GM23248 (cell line): ENCODE results near the gene DVL3. TPM values are rescaled to one million over a fixed set of nuclear protein-coding genes. Genes with fewer than 3 reads are reported as not detected.

Experiments
- DNase-seq: peaks from one replicate; pipeline ENCODE4 v3.0.0-alpha.2; 2015
- H2AFZ ChIP-seq: fragments of 200-600 bp; sonication (generic); 2 replicates; pipeline ENCODE4 v1.6.1; 2016; ENCODE audit warnings: antibody characterized with exemption
- H3F3A ChIP-seq: fragments of 200-600 bp; sonication (generic); 2 replicates; pipeline ENCODE4 v1.6.1; 2016; ENCODE audit warnings: mild to moderate bottlenecking, antibody characterized with exemption, mixed run types; ENCODE audit not compliant: insufficient read depth
- H3K27ac ChIP-seq: fragments of 200-600 bp; sonication (generic); 2 replicates; pipeline ENCODE4 v1.5.1; 2016; ENCODE audit warnings: mild to moderate bottlenecking
- H3K27me3 ChIP-seq: fragments of 200-600 bp; sonication (generic); replicated peaks from 2 replicates; pipeline ENCODE4 v1.6.1; 2016; ENCODE audit warnings: mild to moderate bottlenecking; ENCODE audit not compliant: insufficient read depth
- H3K36me3 ChIP-seq: fragments of 200-600 bp; sonication (generic); 2 replicates; pipeline ENCODE4 v1.6.1; 2016; ENCODE audit warnings: low read depth, mild to moderate bottlenecking
- H3K4me1 ChIP-seq: fragments of 200-600 bp; sonication (generic); 2 replicates; pipeline ENCODE4 v1.6.1; 2016; ENCODE audit warnings: mild to moderate bottlenecking; ENCODE audit not compliant: insufficient read depth
- H3K4me2 ChIP-seq: fragments of 200-600 bp; sonication (generic); one replicate; pipeline ENCODE4 v1.6.1; 2016; ENCODE audit warnings: mild to moderate bottlenecking; ENCODE audit not compliant: unreplicated experiment
- H3K4me3 ChIP-seq: fragments of 200-600 bp; sonication (generic); 2 replicates; pipeline ENCODE4 v1.5.1; 2016; ENCODE audit warnings: mild to moderate bottlenecking
- H3K79me2 ChIP-seq: fragments of 200-600 bp; sonication (generic); 2 replicates; pipeline ENCODE4 v1.6.1; 2016; ENCODE audit warnings: mild to moderate bottlenecking; ENCODE audit not compliant: insufficient read depth
- H3K9ac ChIP-seq: fragments of 200-600 bp; sonication (generic); 2 replicates; pipeline ENCODE4 v1.6.1; 2016; ENCODE audit warnings: mild to moderate bottlenecking
- H3K9me2 ChIP-seq: fragments of 200-600 bp; sonication (generic); 2 replicates; pipeline ENCODE4 v1.6.1; 2016; ENCODE audit warnings: mixed run types, mild to moderate bottlenecking, moderate library complexity; ENCODE audit not compliant: insufficient read depth
- H3K9me3 ChIP-seq: fragments of 200-600 bp; sonication (generic); one replicate; pipeline ENCODE4 v1.6.1; 2017; ENCODE audit warnings: low read depth
- H4K20me1 ChIP-seq: fragments of 200-600 bp; sonication (generic); 2 replicates; pipeline ENCODE4 v1.6.0; 2016; ENCODE audit not compliant: insufficient read depth
- EZH2 ChIP-seq: fragments of 200-600 bp; sonication (generic); IDR thresholded peaks from 2 replicates; pipeline ENCODE4 v1.6.1; 2018; ENCODE audit warnings: antibody characterized with exemption, mild to moderate bottlenecking; ENCODE audit not compliant: insufficient read depth, poor library complexity, severe bottlenecking
- EZH2phosphoT487 ChIP-seq: fragments of 200-600 bp; sonication (generic); IDR thresholded peaks from 2 replicates; pipeline ENCODE4 v1.6.1; 2018; ENCODE audit warnings: antibody characterized with exemption, moderate library complexity, mild to moderate bottlenecking, low read depth; ENCODE audit not compliant: insufficient read depth
- WGBS, 2 experiments: methylation state at CpG; one replicate each; pipeline ENCODE4 v1.1.6; 2015 to 2017; ENCODE audit warnings: low lambda C conversion rate in 2 of 2, low coverage in 1 of 2; ENCODE audit errors: missing lambda C conversion rate in 2 of 2; 5-methylcytosine and 5-hydroxymethylcytosine counted together
- in situ Hi-C: fragments of 300-500 bp; cut with MboI; formaldehyde crosslinking; loops from 2 replicates; pipeline ENCODE4 v1.15.0; 2020
- polyA plus RNA-seq: library from polyadenylated mRNA; unstranded; fragments of >200 nt; fragmentation: Nextera tagmentation; extraction: Ambion mirVana; gene quantifications from 2 replicates; pipeline ENCODE4 v1.2.1, GENCODE V29; 2016
- total RNA-seq: library from RNA; depleted of rRNA; stranded (reverse); fragments of >200 nt; shearing (Covaris generic); gene quantifications from 2 replicates; pipeline ENCODE4 v1.2.3, GENCODE V29; 2014

Gene DVL3
- total and polyA plus RNA-seq, 2 experiments from 2014 or later: 31.1 to 66.9 TPM

- no peak overlapping the region for H3K27ac ChIP-seq
- H3K36me3 ChIP-seq: no peaks in the 10 kb centered on the region
- no peak for DNase-seq
- WGBS, 2 experiments: 78 to 81% methylated on average over 8 of the region's 8 CpGs
- H3K4me1 ChIP-seq: no peaks in the 10 kb centered on the region
- no peaks in the 10 kb centered on the region for H3K9me3 ChIP-seq
- H3K9me2 ChIP-seq: no peaks in the 10 kb centered on the region
- H3K9ac ChIP-seq: no peak overlapping the region
- H3K4me2 ChIP-seq: no peak overlapping the region
- TF ChIP-seq EZH2: no peak
- no peak for TF ChIP-seq EZH2phosphoT487
- no peak overlapping the region for H3K4me3 ChIP-seq
- no peaks in the 10 kb centered on the region for H3F3A ChIP-seq
- no peaks in the 10 kb centered on the region for H4K20me1 ChIP-seq
- H2AFZ ChIP-seq: no peak overlapping the region
- H3K27me3 ChIP-seq: peaks cover 12% of the 10 kb centered on the region; the same call in 1 of the 2 replicates
- H3K79me2 ChIP-seq: no peaks in the 10 kb centered on the region
- in situ Hi-C loops: no loop called here
Observed at GRCh38 chr3:184203526-184203925, 48.3 kb downstream of the DVL3 start.

GRCh38 chr3:184209146-184209923 is 54.2 kb downstream of the DVL3 start:
- no peaks in the 10 kb centered on the region for H3K9me3 ChIP-seq
- no peak overlapping the region for H2AFZ ChIP-seq
- no peak overlapping the region for H3K9ac ChIP-seq
- peaks cover 15% of the 10 kb centered on the region; the same call in 1 of the 2 replicates for H3K27me3 ChIP-seq
- in situ Hi-C loops: no loop called here
- H3K36me3 ChIP-seq: no peaks in the 10 kb centered on the region
- no peaks in the 10 kb centered on the region for H3K4me1 ChIP-seq
- no peaks in the 10 kb centered on the region for H3K79me2 ChIP-seq
- 22 to 23% methylated on average over 11 of the region's 11 CpGs for WGBS, 2 experiments
- H3K27ac ChIP-seq: no peak overlapping the region
- H3K4me2 ChIP-seq: no peak overlapping the region
- no peaks in the 10 kb centered on the region for H3F3A ChIP-seq
- no peak for DNase-seq
- H4K20me1 ChIP-seq: no peaks in the 10 kb centered on the region
- TF ChIP-seq EZH2phosphoT487 (no peak), EZH2 (no peak)
- H3K9me2 ChIP-seq: no peaks in the 10 kb centered on the region
- no peak overlapping the region for H3K4me3 ChIP-seq

GRCh38 chr3:184211297-184211696 is 56.1 kb downstream of the DVL3 start:
- no peak for DNase-seq
- no peak overlapping the region for H3K9ac ChIP-seq

GRCh38 chr3:184211718-184212117 is 56.5 kb downstream of the DVL3 start:
- H3K79me2 ChIP-seq: no peaks in the 10 kb centered on the region
- no peak overlapping the region for H3K4me2 ChIP-seq
- H3K4me1 ChIP-seq: no peaks in the 10 kb centered on the region
- DNase-seq: no peak
- no peaks in the 10 kb centered on the region for H3K9me3 ChIP-seq
- peaks cover 6% of the 10 kb centered on the region; the same call in 1 of the 2 replicates for H3K27me3 ChIP-seq
- TF ChIP-seq EZH2 (no peak), EZH2phosphoT487 (no peak)
- no peaks in the 10 kb centered on the region for H3K36me3 ChIP-seq
- H4K20me1 ChIP-seq: no peaks in the 10 kb centered on the region
- no peak overlapping the region for H3K27ac ChIP-seq
- H2AFZ ChIP-seq: no peak overlapping the region
- in situ Hi-C loops: no loop called here
- H3F3A ChIP-seq: no peaks in the 10 kb centered on the region
- H3K9ac ChIP-seq: no peak overlapping the region
- H3K9me2 ChIP-seq: no peaks in the 10 kb centered on the region
- WGBS, 2 experiments: 24 to 26% methylated on average over 5 of the region's 5 CpGs
- no peak overlapping the region for H3K4me3 ChIP-seq

More at GRCh38 chr3:184211297-184211696, 56.1 kb downstream of the DVL3 start:
- WGBS, 2 experiments: 71 to 72% methylated on average over 5 of the region's 5 CpGs
- H3K36me3 ChIP-seq: no peaks in the 10 kb centered on the region
- in situ Hi-C loops: no loop called here
- H3K27me3 ChIP-seq: peaks cover 10% of the 10 kb centered on the region; the same call in 1 of the 2 replicates
- no peaks in the 10 kb centered on the region for H3F3A ChIP-seq
- no peaks in the 10 kb centered on the region for H3K79me2 ChIP-seq
- no peaks in the 10 kb centered on the region for H4K20me1 ChIP-seq
- H3K4me2 ChIP-seq: no peak overlapping the region
- no peaks in the 10 kb centered on the region for H3K4me1 ChIP-seq
- TF ChIP-seq EZH2phosphoT487 (no peak), EZH2 (no peak)
- no peaks in the 10 kb centered on the region for H3K9me3 ChIP-seq
- no peaks in the 10 kb centered on the region for H3K9me2 ChIP-seq
- no peak overlapping the region for H3K27ac ChIP-seq
- H3K4me3 ChIP-seq: no peak overlapping the region
- H2AFZ ChIP-seq: no peak overlapping the region
